Activated naive CD4-positive, alpha-beta T cell treated with anti-CD3 and anti-CD28 coated beads, Interleukin-2, amount 50 U/mL, for 16 hours (primary cell): ENCODE measurements around the gene RAB26.
"Not testable (repeated sequence)": the region's sequence is repeated elsewhere in the genome, so short reads cannot be mapped to it uniquely, and the experiment has no call there.

ENCODE experiments used
- DNase-seq: peaks from one replicate; pipeline ENCODE4 v3.0.0-alpha.2; 2020

RAB26 gene

DNA sequence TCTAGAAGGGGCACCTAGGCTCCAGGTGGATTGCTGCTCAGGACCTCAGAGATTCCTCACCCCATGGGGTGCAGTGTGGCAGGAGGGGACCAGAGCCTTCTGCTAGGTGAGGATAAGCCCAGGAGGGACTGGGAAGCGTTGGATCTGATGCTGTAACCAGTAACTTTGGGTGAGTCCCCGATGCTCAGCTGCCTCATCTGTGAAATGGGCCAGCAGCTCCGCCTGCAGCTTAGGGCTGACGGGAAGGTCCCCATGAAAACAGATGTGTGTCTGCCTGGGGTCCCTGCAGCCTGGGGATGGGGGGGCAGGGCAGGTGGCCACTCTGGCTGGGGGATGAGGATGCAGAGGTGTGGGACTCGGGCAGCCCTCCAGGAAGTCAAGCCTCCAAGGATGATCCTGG is 50.7 kb downstream of the RAB26 start:
- DNase-seq = no peak

- DNase-seq = no peak
Observed at GRCh38 chr16:2199621-2200139, 51.3 kb downstream of the RAB26 start.

- DNase-seq = no peak
Observed at GRCh38 chr16:2200313-2200712, 51.9 kb downstream of the RAB26 start.

- not testable (repeated sequence) for DNase-seq
Observed at GRCh38 chr16:2203119-2203688, 54.8 kb downstream of the RAB26 start.
